Fibroblast of villous mesenchyme (primary cell): ENCODE measurements around the gene DPP7. TPM values are rescaled to one million over a fixed set of nuclear protein-coding genes. Genes with fewer than 3 reads are reported as not detected.

Source experiments
- DNase-seq: peaks from one replicate; pipeline ENCODE4 v3.0.0-alpha.2; 2010; ENCODE audit warnings: low read depth
- H3K4me3 ChIP-seq: 2 replicates; pipeline ENCODE4 v1.5.1; 2011; ENCODE audit warnings: low read depth, mild to moderate bottlenecking, low read length
- total RNA-seq: library from RNA; depleted of rRNA; stranded (reverse); fragments of >200 nt; gene quantifications from 2 replicates; pipeline ENCODE4 v1.2.3, GENCODE V29; 2012
- TF ChIP-seq, protein P1 (sequence below): IDR thresholded peaks from 2 replicates; pipeline ENCODE4 v1.5.1; 2012; ENCODE audit warnings: low read depth, mild to moderate bottlenecking, low read length; ENCODE audit not compliant: insufficient read depth

DPP7 gene
- total RNA-seq, 1 donor: 41.5 TPM

DNA sequence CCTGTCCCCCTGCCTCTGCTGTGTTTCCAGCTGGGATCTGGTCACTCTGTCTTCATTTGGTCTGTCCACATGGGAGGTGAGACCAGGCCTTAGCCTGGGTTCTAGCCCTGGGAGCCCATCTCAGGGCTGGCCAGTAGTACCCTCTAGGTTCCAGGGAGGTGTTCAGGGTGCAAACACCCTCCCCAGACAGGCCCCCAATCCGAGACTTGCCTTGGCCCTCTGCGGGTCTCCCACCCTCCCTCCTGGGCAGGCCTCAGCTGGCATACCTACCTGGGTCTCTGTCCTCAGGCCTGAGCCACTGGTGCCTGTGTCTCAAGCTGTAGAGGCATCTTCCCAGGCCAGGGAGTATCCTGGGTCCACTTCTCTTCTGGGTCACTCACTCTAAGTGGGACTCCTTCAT lies 43.3 kb downstream of the DPP7 start:
- TF ChIP-seq, protein P1, sequence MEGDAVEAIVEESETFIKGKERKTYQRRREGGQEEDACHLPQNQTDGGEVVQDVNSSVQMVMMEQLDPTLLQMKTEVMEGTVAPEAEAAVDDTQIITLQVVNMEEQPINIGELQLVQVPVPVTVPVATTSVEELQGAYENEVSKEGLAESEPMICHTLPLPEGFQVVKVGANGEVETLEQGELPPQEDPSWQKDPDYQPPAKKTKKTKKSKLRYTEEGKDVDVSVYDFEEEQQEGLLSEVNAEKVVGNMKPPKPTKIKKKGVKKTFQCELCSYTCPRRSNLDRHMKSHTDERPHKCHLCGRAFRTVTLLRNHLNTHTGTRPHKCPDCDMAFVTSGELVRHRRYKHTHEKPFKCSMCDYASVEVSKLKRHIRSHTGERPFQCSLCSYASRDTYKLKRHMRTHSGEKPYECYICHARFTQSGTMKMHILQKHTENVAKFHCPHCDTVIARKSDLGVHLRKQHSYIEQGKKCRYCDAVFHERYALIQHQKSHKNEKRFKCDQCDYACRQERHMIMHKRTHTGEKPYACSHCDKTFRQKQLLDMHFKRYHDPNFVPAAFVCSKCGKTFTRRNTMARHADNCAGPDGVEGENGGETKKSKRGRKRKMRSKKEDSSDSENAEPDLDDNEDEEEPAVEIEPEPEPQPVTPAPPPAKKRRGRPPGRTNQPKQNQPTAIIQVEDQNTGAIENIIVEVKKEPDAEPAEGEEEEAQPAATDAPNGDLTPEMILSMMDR: no peak
- no peak overlapping the region for H3K4me3 ChIP-seq
- DNase-seq: no peak

DNA sequence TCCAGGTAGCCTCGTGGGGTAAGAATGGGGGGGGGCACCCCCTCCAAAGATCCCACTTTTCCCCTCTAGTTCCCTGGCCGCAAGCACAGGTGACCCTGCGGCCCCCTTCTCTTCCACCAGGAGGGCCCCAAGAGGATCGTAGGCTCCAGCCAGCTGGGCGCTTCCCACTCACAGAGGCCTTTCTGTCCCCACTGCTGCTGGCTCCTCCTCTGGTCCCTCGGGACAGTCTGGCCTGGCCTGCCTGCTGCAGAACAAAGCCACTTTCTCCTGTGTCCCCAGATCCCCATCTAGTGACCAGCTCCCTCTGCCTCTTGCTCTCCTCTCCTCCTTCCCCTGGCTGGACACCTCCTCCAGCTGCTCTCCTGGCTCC lies 43.6 kb downstream of the DPP7 start:
- TF ChIP-seq, protein P1: no peak
- peak overlapping the region; percentile 51 for H3K4me3 ChIP-seq
- no peak for DNase-seq

- peak; percentile 90 for DNase-seq
- TF ChIP-seq, protein P1: no peak
Measured at GRCh38 chr9:137070201-137070905, 44.2 kb downstream of the DPP7 start, which contains the start of gene SAPCD2. Gene SAPCD2, minus strand, starts transcription at chr9:137070557. Its CDS starts 97 bp downstream, at chr9:137070460.

DNA sequence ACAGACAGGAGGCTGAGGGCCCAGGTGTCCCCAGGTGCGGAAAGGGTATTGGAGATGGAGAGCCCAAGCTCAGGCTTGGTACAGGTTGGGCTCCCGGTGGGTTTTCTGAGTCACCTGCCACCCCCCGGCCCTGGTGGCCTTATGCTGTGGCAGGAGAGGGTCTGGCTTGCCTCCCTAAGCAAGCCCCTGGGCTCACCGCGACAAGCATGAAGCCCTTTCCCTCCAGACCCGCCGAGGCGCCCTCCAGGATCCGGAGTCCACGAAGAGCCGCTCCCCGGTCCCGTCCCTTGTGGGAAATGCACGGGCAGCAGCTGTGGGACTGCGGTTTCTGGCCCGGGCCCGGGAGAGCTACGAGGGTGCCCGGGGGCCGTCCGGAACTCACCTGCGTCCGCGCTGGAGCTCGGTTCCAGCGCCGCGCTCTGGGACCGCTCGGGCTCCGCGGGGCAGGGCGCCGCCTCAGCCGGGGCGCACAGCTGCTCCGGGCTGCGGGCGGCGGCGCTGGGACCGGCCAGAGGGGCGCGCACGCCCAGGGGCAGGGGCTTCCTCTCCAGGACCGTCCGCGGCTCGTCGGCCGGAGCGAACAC lies 44.9 kb downstream of the DPP7 start:
- H3K4me3 ChIP-seq: peak overlapping the region; percentile 38
- DNase-seq: no peak
- TF ChIP-seq, protein P1: no peak

More at GRCh38 chr9:137070201-137070905, 44.2 kb downstream of the DPP7 start, which contains the start of gene SAPCD2:
- peak within 1 kb of the TSS; percentile 51 for H3K4me3 ChIP-seq

- H3K4me3 ChIP-seq: peak overlapping the region; percentile 38
- TF ChIP-seq, protein P1: no peak
- no peak for DNase-seq
Measured at GRCh38 chr9:137068539-137069507, 45.7 kb downstream of the DPP7 start.

GRCh38 chr9:137067860-137068538 lies 46.5 kb downstream of the DPP7 start:
- TF ChIP-seq, protein P1: peak; percentile 84
- no peak overlapping the region for H3K4me3 ChIP-seq
- peak; percentile 80 for DNase-seq
